ENCODE results near the gene DNASE1L3.
"Not testable (repeated sequence)": the region's sequence is repeated elsewhere in the genome, so short reads cannot be mapped to it uniquely, and the experiment has no call there.

DNA sequence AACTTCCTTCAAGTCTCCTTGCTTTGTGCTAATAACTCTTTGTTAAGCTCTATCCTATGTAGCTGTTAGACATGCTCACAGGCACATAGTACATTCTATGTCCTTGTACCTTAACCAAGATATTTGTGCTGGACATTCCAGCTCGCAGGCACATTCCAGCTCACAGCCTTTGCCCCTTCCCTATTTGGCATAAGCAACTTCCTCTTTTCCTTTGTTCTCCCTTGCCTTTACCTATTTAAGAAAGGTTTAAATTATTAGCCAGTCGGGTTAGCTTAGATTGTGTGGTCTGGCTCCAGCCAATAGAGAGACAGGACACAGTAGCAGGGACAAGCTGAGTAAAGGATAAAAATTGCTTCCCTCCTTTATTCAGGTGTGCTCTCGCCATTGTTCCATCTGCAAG, 9.3 kb downstream of the DNASE1L3 start:
- not testable (repeated sequence) for TF ChIP-seq EZH2phosphoT487 (IDR thresholded peaks at IDR 0.05; ENCODE audit: insufficient read depth, low read depth); EZH2 (IDR thresholded peaks at IDR 0.05; ENCODE audit: insufficient read depth, poor library complexity, severe bottlenecking)
